Measurements from ENCODE around the gene RASD1. TPM values are rescaled to one million over a fixed set of nuclear protein-coding genes. Genes with fewer than 3 reads are reported as not detected.

The RASD1 gene
- total RNA-seq, 1 experiment from 2014 or later, result 0.30 TPM

DNA sequence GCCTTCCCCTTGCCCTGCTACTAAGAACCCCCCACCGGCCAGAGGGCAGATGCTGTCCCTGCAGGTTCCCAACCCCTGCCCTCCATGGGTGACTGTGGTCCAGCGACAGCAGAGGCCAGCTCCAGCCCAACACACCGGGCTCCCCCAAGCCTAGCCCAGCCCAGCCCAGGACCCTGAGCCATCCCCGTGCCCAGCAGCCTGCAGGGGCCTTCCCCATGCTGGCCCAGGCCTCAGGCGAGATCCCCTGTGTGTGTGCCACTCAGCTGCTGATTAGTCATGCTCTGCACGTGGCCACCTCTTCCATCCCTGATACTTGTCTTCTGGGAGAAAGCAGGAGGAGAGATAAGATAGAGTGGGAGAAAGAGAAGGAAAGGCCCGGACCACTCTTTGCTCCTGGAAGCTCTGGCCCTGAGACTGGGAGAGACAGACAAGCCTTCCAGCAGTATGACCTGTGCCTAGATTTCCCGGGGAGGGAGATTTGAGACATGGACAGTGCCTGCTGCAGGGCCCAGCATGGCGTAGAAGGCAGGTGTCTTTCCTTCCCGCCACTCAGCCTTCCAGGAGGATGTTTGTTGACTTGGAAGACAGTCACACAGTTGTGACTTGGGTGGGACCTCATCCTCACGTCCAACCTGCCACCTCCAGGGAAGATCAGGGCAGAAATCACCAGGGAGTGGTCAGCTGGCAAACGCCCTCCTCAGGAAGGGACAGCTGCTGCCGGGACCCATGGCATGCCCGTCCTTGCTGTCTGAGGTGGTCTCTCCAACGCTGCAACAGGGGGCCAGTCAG lies 41.3 kb upstream of the RASD1 start:
- DNase-seq (ENCODE audit: low read depth, low spot score), result no peak

DNA sequence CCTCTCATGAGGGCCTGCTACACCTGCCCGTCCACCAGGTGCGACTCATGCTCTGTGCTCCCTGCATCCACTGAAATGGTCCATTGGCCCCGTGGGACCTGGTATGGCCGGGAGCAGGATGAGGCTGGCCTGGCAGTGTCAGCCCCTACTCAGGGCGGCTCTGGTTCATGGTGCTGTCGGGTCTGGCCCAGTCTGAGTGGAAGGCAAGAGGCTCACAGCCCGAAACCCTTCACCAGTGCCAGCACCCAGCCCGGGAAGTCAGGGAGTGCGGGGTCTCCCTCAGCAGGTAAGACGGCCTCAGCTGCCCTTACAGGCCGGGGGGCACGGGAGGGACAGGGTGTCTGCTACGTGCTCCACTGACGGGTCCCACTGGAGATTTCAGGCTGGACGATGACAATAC lies 40.5 kb upstream of the RASD1 start:
- no peak overlapping the region for H3K9ac ChIP-seq (ENCODE audit: low read length)
- ChIA-PET CTCF (no interaction called here), RAD21 (ENCODE audit: low non-redundant PET in 1 of 2, low total read pairs in 2 of 2, uncharacterized antibody in 2 of 2, unreplicated experiment in 2 of 2) (no interaction called here), POLR2A (no interaction called here)
- no peaks in the 10 kb centered on the region for H3K79me2 ChIP-seq (ENCODE audit: insufficient read depth, low read length)
- no peak overlapping the region for H3K4me2 ChIP-seq (ENCODE audit: low read length)
- H2AFZ ChIP-seq (ENCODE audit: low read depth, low read length, poor library complexity, severe bottlenecking), result no peak overlapping the region
- H3K9me3 ChIP-seq (ENCODE audit: control insufficient read depth in 1 of 2, insufficient read depth in 1 of 2, low read depth in 1 of 2, low read length in 2 of 2), result no peaks in the 10 kb centered on the region
- no peak for TF ChIP-seq TCF7L2 (IDR thresholded peaks at IDR 0.05; ENCODE audit: borderline replicate concordance, extremely low read depth, insufficient read depth, insufficient read length)
- TF ChIP-seq, protein P1, sequence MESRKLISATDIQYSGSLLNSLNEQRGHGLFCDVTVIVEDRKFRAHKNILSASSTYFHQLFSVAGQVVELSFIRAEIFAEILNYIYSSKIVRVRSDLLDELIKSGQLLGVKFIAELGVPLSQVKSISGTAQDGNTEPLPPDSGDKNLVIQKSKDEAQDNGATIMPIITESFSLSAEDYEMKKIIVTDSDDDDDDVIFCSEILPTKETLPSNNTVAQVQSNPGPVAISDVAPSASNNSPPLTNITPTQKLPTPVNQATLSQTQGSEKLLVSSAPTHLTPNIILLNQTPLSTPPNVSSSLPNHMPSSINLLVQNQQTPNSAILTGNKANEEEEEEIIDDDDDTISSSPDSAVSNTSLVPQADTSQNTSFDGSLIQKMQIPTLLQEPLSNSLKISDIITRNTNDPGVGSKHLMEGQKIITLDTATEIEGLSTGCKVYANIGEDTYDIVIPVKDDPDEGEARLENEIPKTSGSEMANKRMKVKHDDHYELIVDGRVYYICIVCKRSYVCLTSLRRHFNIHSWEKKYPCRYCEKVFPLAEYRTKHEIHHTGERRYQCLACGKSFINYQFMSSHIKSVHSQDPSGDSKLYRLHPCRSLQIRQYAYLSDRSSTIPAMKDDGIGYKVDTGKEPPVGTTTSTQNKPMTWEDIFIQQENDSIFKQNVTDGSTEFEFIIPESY (IDR thresholded peaks at IDR 0.05; ENCODE audit: extremely low read depth, insufficient replicate concordance, low read length), result no peak
- TF ChIP-seq EZH2 (IDR thresholded peaks at IDR 0.05), result no peak
- no peak for TF ChIP-seq FOSL1 (IDR thresholded peaks at IDR 0.05; ENCODE audit: low read depth)
- no peaks in the 10 kb centered on the region for H3K9me2 ChIP-seq (ENCODE audit: insufficient read depth)
- ATAC-seq (no peak), DNase-seq (ENCODE audit: low read depth, low spot score) (no peak)
- no peaks in the 10 kb centered on the region for H3K4me1 ChIP-seq (ENCODE audit: control insufficient read depth in 1 of 2, insufficient read depth in 2 of 2, low read length in 2 of 2)
- no TSS peak for BruUV-seq (replicated peaks)
- no peaks in the 10 kb centered on the region for H4K20me1 ChIP-seq (ENCODE audit: insufficient read depth)
- no peaks in the 10 kb centered on the region for H3K36me3 ChIP-seq (ENCODE audit: control insufficient read depth in 1 of 2, insufficient read depth in 2 of 2, low read length in 2 of 2)
- no peak overlapping the region for H3K4me3 ChIP-seq (replicated peaks in 1 of 2; ENCODE audit: low read depth in 1 of 2, low read length in 2 of 2)
- H3K27ac ChIP-seq (ENCODE audit: low read depth, low read length), result no peak overlapping the region
- H3K27me3 ChIP-seq (ENCODE audit: insufficient read depth, low read length), result no peaks in the 10 kb centered on the region
- intact Hi-C loops (cut with micrococcal nuclease), result no loop called here

More for the DNA sequence above, 41.3 kb upstream of the RASD1 start:
- no peaks in the 10 kb centered on the region for H3K36me3 ChIP-seq (ENCODE audit: control insufficient read depth in 1 of 2, insufficient read depth in 2 of 2, low read length in 2 of 2)
- no peaks in the 10 kb centered on the region for H3K9me2 ChIP-seq (ENCODE audit: insufficient read depth)
- intact Hi-C loops (cut with micrococcal nuclease), result no loop called here
- RAD21 ChIA-PET (ENCODE audit: low non-redundant PET in 1 of 2, low total read pairs in 2 of 2, uncharacterized antibody in 2 of 2, unreplicated experiment in 2 of 2), result no interaction called here
- BruUV-seq (replicated peaks), result no TSS peak
- H3K27ac ChIP-seq (ENCODE audit: low read depth, low read length), result no peak overlapping the region
- H3K4me3 ChIP-seq (replicated peaks in 1 of 2; ENCODE audit: low read depth in 1 of 2, low read length in 2 of 2), result no peak overlapping the region
- no peaks in the 10 kb centered on the region for H3K9me3 ChIP-seq (ENCODE audit: control insufficient read depth in 1 of 2, insufficient read depth in 1 of 2, low read depth in 1 of 2, low read length in 2 of 2)
- H3K4me2 ChIP-seq (ENCODE audit: low read length), result no peak overlapping the region
- CTCF ChIA-PET, result no interaction called here
- no peak overlapping the region for H2AFZ ChIP-seq (ENCODE audit: low read depth, low read length, poor library complexity, severe bottlenecking)
- no peaks in the 10 kb centered on the region for H3K79me2 ChIP-seq (ENCODE audit: insufficient read depth, low read length)
- TF ChIP-seq CEBPB (IDR thresholded peaks at IDR 0.05; ENCODE audit: low read depth) (no peak), ELF1 (IDR thresholded peaks at IDR 0.05; ENCODE audit: borderline replicate concordance, low read depth) (no peak), FOSL1 (IDR thresholded peaks at IDR 0.05; ENCODE audit: low read depth) (no peak)
- ATAC-seq, result no peak
- POLR2A ChIA-PET, result no interaction called here
- no peaks in the 10 kb centered on the region for H3K4me1 ChIP-seq (ENCODE audit: control insufficient read depth in 1 of 2, insufficient read depth in 2 of 2, low read length in 2 of 2)
- H4K20me1 ChIP-seq (ENCODE audit: insufficient read depth), result no peaks in the 10 kb centered on the region
- no peaks in the 10 kb centered on the region for H3K27me3 ChIP-seq (ENCODE audit: insufficient read depth, low read length)
- H3K9ac ChIP-seq (ENCODE audit: low read length), result no peak overlapping the region

Measured in HCT116 (cell line).